Peyer's patch (tissue), 4 donors: Measurements from ENCODE around the gene GOLGA8B. TPM values are rescaled to one million over a fixed set of nuclear protein-coding genes. Genes with fewer than 3 reads are reported as not detected.

Source experiments
- DNase-seq, 3 donors: peaks; one replicate each; pipeline ENCODE4 v3.0.0-alpha.2; 2017 to 2019
- H3K27ac ChIP-seq, 4 donors: fragments of 200-600 bp; sonication (generic); one replicate each; pipeline ENCODE4 v1.5.1; 2016 to 2019
- H3K27me3 ChIP-seq, 2 donors: fragments of 200-600 bp; sonication (generic); one replicate each; pipeline ENCODE4 v1.5.1; 2019
- H3K36me3 ChIP-seq, 3 donors: fragments of 200-600 bp; sonication (generic); one replicate each; pipeline ENCODE4 v1.5.1; 2016 to 2019
- H3K4me1 ChIP-seq, 4 donors: fragments of 200-600 bp; sonication (generic); one replicate each; pipeline ENCODE4 v1.5.1; 2016 to 2019
- H3K4me3 ChIP-seq, 4 donors: fragments of 200-600 bp; sonication (generic); 1 replicate in 3 of 4; 2 replicates in 1 of 4; pipeline ENCODE4 v1.5.1; 2016 to 2019; ENCODE audit warnings: mild to moderate bottlenecking in 1 of 4
- H3K9me3 ChIP-seq, 4 donors: fragments of 200-600 bp; sonication (generic); one replicate each; pipeline ENCODE4 v1.5.1; 2016 to 2019; ENCODE audit warnings: mild to moderate bottlenecking in 1 of 4
- CTCF ChIP-seq, 6 experiments: fragments of 450-650 bp in 4 of 6; fragments of 200-600 bp in 2 of 6; sonication (generic) in 1 of 6; IDR thresholded peaks; one replicate each; pipeline ENCODE4 v1.5.1; 2017 to 2019; ENCODE audit warnings: antibody characterized with exemption in 6 of 6, mild to moderate bottlenecking in 3 of 6, moderate library complexity in 1 of 6
- POLR2A ChIP-seq, 2 donors: fragments of 450-650 bp; IDR thresholded peaks; one replicate each; pipeline ENCODE4 v1.5.1; 2017; ENCODE audit warnings: antibody characterized with exemption in 2 of 2, mild to moderate bottlenecking in 2 of 2, moderate library complexity in 2 of 2
- total RNA-seq, 4 donors: library from RNA; depleted of rRNA; stranded (reverse); fragments of >200 nt; gene quantifications; one replicate each; pipeline ENCODE4 v1.1.0, GENCODE V29; 2016

Gene GOLGA8B
- total RNA-seq, 4 donors from 2014 or later, result 152 to 781 (median 264) TPM

GRCh38 chr15:34606545-34606944 lies 23.1 kb upstream of the GOLGA8B start:
- no peaks in the 10 kb centered on the region for H3K36me3 ChIP-seq
- no peak for DNase-seq
- no peak overlapping the region for H3K4me3 ChIP-seq
- no peak for TF ChIP-seq POLR2A (IDR thresholded peaks at IDR 0.05)
- no peak for TF ChIP-seq CTCF (IDR thresholded peaks at IDR 0.05)
- H3K9me3 ChIP-seq, result no peaks in the 10 kb centered on the region
- no peak overlapping the region for H3K27ac ChIP-seq
- no peaks in the 10 kb centered on the region for H3K27me3 ChIP-seq
- H3K4me1 ChIP-seq, result no peaks in the 10 kb centered on the region

DNA sequence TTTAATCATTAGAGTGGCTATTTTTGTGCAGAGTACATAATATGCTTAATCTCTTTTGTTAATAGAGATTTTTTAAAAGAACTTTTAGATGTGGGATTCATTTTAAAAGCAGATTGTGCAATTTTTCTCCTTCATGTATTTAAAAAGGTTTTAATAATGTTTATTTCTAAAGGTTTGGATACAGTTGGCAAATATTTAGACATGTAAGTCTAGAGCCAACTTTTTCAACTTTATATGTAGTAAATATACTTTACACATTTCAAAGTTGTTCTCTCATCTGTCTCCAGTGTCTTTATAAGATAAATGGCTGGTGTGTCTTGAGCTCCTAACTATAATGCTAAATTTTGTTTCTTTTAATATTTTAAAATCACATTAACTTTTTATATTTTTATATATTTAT lies 22.7 kb upstream of the GOLGA8B start:
- Histone ChIP-seq H3K4me1 (no peaks in the 10 kb centered on the region), H3K9me3 (no peaks in the 10 kb centered on the region), H3K4me3 (no peak overlapping the region), H3K27me3 (no peaks in the 10 kb centered on the region), H3K36me3 (no peaks in the 10 kb centered on the region), H3K27ac (no peak overlapping the region)
- TF ChIP-seq CTCF (IDR thresholded peaks at IDR 0.05) (no peak), POLR2A (IDR thresholded peaks at IDR 0.05) (no peak)
- DNase-seq, result no peak

DNA sequence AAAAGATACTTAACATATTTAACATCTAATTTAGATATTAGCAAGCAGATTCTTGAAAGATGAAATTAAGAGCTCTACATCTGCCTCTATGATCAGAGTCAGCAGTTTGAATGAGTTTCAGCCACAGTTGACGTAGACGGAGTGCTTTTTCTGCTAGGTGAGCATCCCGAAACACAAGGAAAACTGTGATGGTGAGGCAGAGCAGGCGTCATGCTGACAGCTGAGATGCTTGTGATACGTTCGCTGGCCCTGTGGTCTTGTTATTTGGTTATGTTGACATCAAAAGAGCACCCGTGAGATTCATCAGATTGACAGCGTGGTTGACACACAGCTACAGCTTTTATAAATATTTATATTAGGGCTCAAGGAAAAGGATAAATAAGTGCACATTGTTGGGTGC lies 19.6 kb upstream of the GOLGA8B start:
- Histone ChIP-seq H3K27ac (no peak overlapping the region), H3K4me3 (no peak overlapping the region), H3K4me1 (no peaks in the 10 kb centered on the region), H3K9me3 (no peaks in the 10 kb centered on the region), H3K36me3 (no peaks in the 10 kb centered on the region), H3K27me3 (no peaks in the 10 kb centered on the region)
- DNase-seq, result no peak
- TF ChIP-seq POLR2A (IDR thresholded peaks at IDR 0.05) (no peak), CTCF (IDR thresholded peaks at IDR 0.05) (no peak)

DNA sequence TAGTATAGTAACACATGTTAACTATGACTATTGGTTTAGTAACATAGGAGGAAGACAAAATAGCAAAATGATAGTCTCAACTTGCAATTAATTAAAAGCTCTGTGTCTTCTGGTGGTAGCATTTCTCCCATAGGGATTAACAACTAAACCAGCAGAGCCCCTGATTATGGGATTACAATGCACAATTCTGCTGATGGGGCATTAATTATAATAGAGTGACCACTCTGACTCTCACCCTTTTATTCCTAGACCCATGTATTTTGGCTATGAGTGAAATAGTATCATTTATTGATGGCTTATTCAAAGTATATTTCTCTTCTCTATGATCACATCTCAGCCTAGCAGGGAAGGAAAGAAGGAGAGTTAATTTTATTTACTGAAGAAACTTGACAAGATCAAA lies 17.5 kb upstream of the GOLGA8B start:
- H3K36me3 ChIP-seq, result no peaks in the 10 kb centered on the region
- DNase-seq, result no peak
- no peaks in the 10 kb centered on the region for H3K9me3 ChIP-seq
- H3K4me1 ChIP-seq, result no peaks in the 10 kb centered on the region
- TF ChIP-seq CTCF (IDR thresholded peaks at IDR 0.05) (no peak), POLR2A (IDR thresholded peaks at IDR 0.05) (no peak)
- H3K27me3 ChIP-seq, result no peaks in the 10 kb centered on the region
- no peak overlapping the region for H3K27ac ChIP-seq
- no peak overlapping the region for H3K4me3 ChIP-seq

- no peak for DNase-seq
- TF ChIP-seq POLR2A (IDR thresholded peaks at IDR 0.05) (no peak), CTCF (IDR thresholded peaks at IDR 0.05) (no peak)
- no peak overlapping the region for H3K27ac ChIP-seq
- H3K27me3 ChIP-seq, result no peaks in the 10 kb centered on the region
- no peaks in the 10 kb centered on the region for H3K36me3 ChIP-seq
- H3K4me3 ChIP-seq, result no peak overlapping the region
- no peaks in the 10 kb centered on the region for H3K4me1 ChIP-seq
- no peaks in the 10 kb centered on the region for H3K9me3 ChIP-seq
These were observed 15.5 kb upstream of the GOLGA8B start for GRCh38 chr15:34598799-34599585.
